ENCODE data around the gene ZBTB1.

ZBTB1 gene

DNA sequence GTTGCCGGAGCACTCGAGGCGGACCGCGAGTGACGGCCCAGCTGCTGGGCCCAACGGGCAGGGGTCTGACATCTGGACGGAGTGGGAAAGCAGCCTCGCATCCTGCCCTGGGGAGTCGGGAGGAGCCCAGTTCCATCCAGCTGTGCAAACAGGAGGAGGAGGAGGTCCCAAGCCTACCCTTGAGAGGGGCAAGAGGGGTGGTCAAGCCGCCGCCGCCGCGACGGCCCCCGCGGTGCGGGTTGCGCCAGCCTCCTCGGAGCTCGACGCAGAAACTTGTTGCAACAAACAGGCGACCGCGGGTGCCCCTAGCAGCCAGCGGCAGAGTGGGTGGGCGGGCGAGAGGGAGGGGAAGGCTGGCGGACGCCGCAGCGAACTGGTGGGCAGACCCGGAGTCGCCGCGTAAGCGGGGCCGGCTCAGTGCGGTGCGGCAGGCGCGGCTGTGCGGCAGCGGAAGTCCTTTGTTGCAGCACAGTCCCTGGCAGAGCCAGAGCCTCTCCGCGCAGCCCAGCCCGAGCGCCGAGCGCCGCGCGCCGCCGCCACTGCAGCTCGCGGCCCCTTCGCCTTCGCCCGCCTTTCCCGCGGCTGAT is at the start of gene ZBTB1:
Gene ZBTB1, plus strand, starts transcription at position 461 of the 587 bp plus-strand sequence. CDS start 16,735 bp downstream, outside the sequence.
- peak; percentile 59 to 72 (median 68) for DNase-seq (ENCODE audit: low read depth in 3 of 3, low spot score in 1 of 3)

- DNase-seq (ENCODE audit: low read depth in 3 of 3, low spot score in 1 of 3): no peak
Measured at GRCh38 chr14:64459405-64460136, 45.0 kb upstream of the ZBTB1 start.

GRCh38 chr14:64461221-64461620 is 43.3 kb upstream of the ZBTB1 start:
- DNase-seq (ENCODE audit: low read depth in 3 of 3, low spot score in 1 of 3): no peak

GRCh38 chr14:64463195-64463594 is 41.4 kb upstream of the ZBTB1 start:
- DNase-seq (ENCODE audit: low read depth in 3 of 3, low spot score in 1 of 3): no peak

- no peak for DNase-seq (ENCODE audit: low read depth in 3 of 3, low spot score in 1 of 3)
Measured at GRCh38 chr14:64463873-64464272, 40.7 kb upstream of the ZBTB1 start.

GRCh38 chr14:64464651-64465050 is 39.9 kb upstream of the ZBTB1 start:
- DNase-seq (ENCODE audit: low read depth in 3 of 3, low spot score in 1 of 3): no peak

GRCh38 chr14:64465191-64465822 is 39.3 kb upstream of the ZBTB1 start, which contains the start of gene AKAP5:
AKAP5 (plus strand) TSS chr14:64465499; CDS start chr14:64468395, 2,896 bp downstream.
- DNase-seq (ENCODE audit: low read depth in 3 of 3, low spot score in 1 of 3): peak; percentile 20 to 50 (median 28)

- DNase-seq (ENCODE audit: low read depth in 3 of 3, low spot score in 1 of 3): no peak
Measured at GRCh38 chr14:64465831-64466554, 38.6 kb upstream of the ZBTB1 start.

- DNase-seq (ENCODE audit: low read depth in 3 of 3, low spot score in 1 of 3): no peak
Measured at GRCh38 chr14:64467101-64467500, 37.5 kb upstream of the ZBTB1 start.

- DNase-seq (ENCODE audit: low read depth in 3 of 3, low spot score in 1 of 3): no peak
Measured at GRCh38 chr14:64467566-64467965, 37.0 kb upstream of the ZBTB1 start.

GRCh38 chr14:64468451-64468850 is 36.1 kb upstream of the ZBTB1 start:
- no peak for DNase-seq (ENCODE audit: low read depth in 3 of 3, low spot score in 1 of 3)

DNA sequence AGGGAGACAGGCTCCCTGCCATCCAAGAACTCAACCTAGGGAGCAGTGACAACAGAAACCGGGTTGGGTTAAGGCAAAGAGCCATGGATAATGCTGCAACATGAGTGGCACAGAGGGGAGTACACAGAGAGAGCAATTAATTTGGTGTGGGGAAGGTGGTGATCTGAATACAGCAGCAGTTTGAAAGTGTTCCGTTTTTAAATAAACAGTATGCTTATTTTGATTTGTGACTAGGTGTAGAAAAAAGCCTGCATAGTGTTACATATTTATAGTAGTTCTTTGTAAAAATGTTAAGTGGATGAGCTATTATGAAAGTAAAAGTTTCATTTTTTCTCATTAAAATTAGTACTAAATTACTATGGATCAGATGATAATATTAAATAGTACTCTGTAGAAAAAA is 30.5 kb upstream of the ZBTB1 start:
- DNase-seq (ENCODE audit: low read depth in 3 of 3, low spot score in 1 of 3): no peak

- no peak for DNase-seq (ENCODE audit: low read depth in 3 of 3, low spot score in 1 of 3)
Measured at GRCh38 chr14:64474698-64475097, 29.9 kb upstream of the ZBTB1 start.

DNA sequence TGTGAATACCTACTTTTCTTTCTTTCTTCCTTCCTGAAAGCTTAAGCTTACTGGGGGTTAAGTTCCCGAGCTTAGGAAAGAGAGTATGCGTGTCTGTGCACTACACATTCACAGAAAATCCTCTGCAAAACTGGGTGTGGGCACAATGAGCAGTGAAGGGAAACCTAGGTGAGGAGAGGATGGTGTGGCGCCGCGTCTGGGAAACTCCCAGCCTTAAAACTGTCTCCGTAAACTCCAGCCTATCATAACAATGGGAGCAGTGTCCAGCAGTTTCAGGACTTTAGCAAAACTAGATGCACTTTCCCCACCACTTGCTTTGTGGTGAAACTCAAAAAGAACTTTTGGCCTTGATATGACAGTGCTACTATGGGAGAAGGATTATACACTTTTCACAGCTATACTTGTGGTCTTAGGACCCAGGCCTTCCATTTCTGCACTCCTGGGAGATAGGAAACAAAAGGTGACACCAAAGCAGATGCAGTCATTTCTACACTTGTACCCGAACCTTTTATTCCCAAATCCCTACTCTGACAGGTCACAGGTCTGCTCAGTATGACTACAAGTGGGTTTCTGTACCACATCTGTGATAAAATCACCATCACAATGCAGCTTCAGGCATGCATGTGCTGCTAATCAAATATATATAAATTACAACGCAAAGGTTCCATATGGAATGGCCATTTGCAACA is 28.8 kb upstream of the ZBTB1 start:
- DNase-seq (ENCODE audit: low read depth in 3 of 3, low spot score in 1 of 3): no peak

- no peak for DNase-seq (ENCODE audit: low read depth in 3 of 3, low spot score in 1 of 3)
Measured at GRCh38 chr14:64476438-64476837, 28.1 kb upstream of the ZBTB1 start.

DNA sequence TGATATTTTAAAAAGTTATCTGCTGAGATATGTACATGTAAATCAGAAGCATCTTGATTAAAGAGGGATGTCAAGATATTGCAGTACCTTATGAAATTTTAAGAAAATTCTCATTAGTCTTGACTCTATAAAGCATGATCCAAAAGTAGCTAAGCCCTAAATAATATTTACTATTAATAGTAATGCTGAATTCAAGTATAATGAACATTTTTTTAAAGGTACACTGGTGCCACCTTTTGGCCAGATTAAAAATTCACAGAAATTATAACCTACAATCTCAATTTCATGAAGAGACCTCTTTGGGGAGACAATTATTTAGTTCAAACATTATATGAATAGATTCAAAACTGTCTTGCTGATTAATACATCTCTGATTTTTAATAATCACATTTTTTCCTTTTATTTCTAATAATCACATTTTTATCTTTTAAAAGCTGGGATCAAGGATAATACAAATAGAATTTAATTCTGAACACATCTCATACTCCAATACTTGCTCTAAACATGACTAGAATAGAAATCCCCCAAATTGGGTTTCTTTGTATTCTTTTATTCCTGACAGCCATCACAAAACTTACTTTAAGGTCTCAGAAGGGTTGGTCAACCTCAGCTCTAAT is 25.8 kb upstream of the ZBTB1 start:
- DNase-seq (ENCODE audit: low read depth in 3 of 3, low spot score in 1 of 3): no peak

GRCh38 chr14:64488590-64489099 is 15.9 kb upstream of the ZBTB1 start:
- DNase-seq (ENCODE audit: low read depth in 3 of 3, low spot score in 1 of 3): no peak

GRCh38 chr14:64491637-64492036 is 12.9 kb upstream of the ZBTB1 start:
- DNase-seq (ENCODE audit: low read depth in 3 of 3, low spot score in 1 of 3): no peak

GRCh38 chr14:64493455-64493854 is 11.1 kb upstream of the ZBTB1 start:
- DNase-seq (ENCODE audit: low read depth in 3 of 3, low spot score in 1 of 3): no peak

GRCh38 chr14:64495252-64495651 is 9.3 kb upstream of the ZBTB1 start:
- no peak for DNase-seq (ENCODE audit: low read depth in 3 of 3, low spot score in 1 of 3)
